Tibial artery (tissue), 4 donors: ENCODE measurements around the gene CGREF1.
"Not testable (repeated sequence)": the region's sequence is repeated elsewhere in the genome, so short reads cannot be mapped to it uniquely, and the experiment has no call there.

Source experiments
- DNase-seq, 2 donors: peaks; one replicate each; pipeline ENCODE4 v3.0.0-alpha.2; 2019
- H3K27ac ChIP-seq, 2 donors: fragments of 200-600 bp; sonication (generic) in 1 of 2; 1 replicate in 1 of 2; 2 replicates in 1 of 2; pipeline ENCODE4 v1.5.1; 2018 to 2019; ENCODE audit warnings: mild to moderate bottlenecking in 1 of 2
- H3K27me3 ChIP-seq, 2 donors: fragments of 200-600 bp; sonication (generic) in 1 of 2; one replicate each; pipeline versions ENCODE4 v1.5.1 to v1.6.0; 2016 to 2019
- H3K36me3 ChIP-seq, 3 donors: fragments of 200-600 bp; sonication (generic) in 2 of 3; one replicate each; pipeline ENCODE4 v1.5.1; 2016 to 2019; ENCODE audit warnings: mild to moderate bottlenecking in 2 of 3
- H3K4me1 ChIP-seq, 4 donors: fragments of 200-600 bp; sonication (generic) in 2 of 4; 1 replicate in 3 of 4; 2 replicates in 1 of 4; pipeline ENCODE4 v1.5.1; 2016 to 2019
- H3K4me3 ChIP-seq, 2 donors: fragments of 200-600 bp; sonication (generic) in 1 of 2; 1 replicate in 1 of 2; 2 replicates in 1 of 2; pipeline ENCODE4 v1.5.1; 2018 to 2019; ENCODE audit warnings: mild to moderate bottlenecking in 2 of 2
- H3K9me3 ChIP-seq, 3 donors: fragments of 200-600 bp; sonication (generic) in 1 of 3; one replicate each; pipeline ENCODE4 v1.5.1; 2016 to 2019
- intact Hi-C: fragments of 100-400 bp; cut with DNase I; formaldehyde crosslinking; loops from one replicate; pipeline ENCODE4 v1.15.0; 2023; ENCODE audit warnings: low total_unique reads
- TF ChIP-seq, protein P1 (sequence below), 2 experiments: fragments of 200-600 bp in 1 of 2; fragments of 450-650 bp in 1 of 2; IDR thresholded peaks; one replicate each; pipeline ENCODE4 v1.5.1; 2017 to 2019; ENCODE audit warnings: antibody characterized with exemption in 2 of 2, mild to moderate bottlenecking in 1 of 2, moderate library complexity in 1 of 2

CGREF1 gene

DNA sequence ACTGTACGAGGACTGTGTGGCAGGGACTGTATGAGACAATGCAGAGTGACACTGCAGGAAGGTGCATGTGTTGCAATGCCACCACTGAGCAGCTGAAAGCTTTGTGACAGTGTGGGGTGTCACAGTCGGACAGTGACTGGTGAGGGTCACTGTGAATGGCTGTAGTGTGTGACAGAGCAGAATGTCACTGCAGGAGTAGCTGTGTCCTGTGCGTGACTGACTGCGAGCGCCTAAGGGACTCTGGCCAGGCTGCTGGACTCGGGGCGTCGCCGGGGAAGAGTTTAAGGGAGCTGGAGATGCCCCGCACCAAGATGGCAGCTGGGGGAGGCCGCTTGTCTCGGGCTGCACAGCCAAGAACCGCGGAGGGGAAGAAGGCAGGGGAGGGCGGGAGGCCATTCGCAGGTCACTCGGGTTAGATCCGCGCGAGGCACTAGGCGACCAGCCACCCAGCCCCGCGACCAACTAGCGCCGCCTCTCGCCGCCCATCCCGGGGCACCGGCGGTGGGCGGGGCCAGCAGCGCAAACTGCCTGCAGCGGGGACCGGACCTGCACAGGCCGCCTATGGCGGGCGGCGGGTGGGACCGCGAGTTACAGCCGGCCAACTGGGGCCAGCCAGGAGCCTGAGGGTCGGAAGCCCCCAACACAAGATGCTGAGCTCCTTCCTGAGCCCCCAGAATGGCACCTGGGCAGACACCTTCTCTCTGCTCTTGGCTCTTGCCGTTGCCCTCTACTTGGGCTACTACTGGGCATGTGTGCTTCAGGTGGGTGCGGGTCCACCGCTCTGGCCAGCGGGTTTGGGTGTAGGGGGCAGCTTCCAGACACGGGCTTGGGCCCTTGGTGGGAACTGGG, 4.6 kb upstream of the CGREF1 start, which contains the start of gene ABHD1:
TSS of gene ABHD1 (plus strand) at position 514 of the 849 bp plus-strand sequence. CDS start at position 648, 134 bp downstream.
- Histone ChIP-seq H3K4me3 (peak within 1 kb of the TSS; percentile 52 to 56), H3K27me3 (peaks cover 0 to 14% of the 10 kb centered on the region in 2 donors), H3K36me3 (no peaks in the 10 kb centered on the region), H3K27ac (peak within 1 kb of the TSS in 1 of 2 donors; percentile 3), H3K9me3 (no peaks in the 10 kb centered on the region), H3K4me1 (peaks cover 0 to 18% (median 11%) of the 10 kb centered on the region in 4 donors)
- TF ChIP-seq, protein P1, sequence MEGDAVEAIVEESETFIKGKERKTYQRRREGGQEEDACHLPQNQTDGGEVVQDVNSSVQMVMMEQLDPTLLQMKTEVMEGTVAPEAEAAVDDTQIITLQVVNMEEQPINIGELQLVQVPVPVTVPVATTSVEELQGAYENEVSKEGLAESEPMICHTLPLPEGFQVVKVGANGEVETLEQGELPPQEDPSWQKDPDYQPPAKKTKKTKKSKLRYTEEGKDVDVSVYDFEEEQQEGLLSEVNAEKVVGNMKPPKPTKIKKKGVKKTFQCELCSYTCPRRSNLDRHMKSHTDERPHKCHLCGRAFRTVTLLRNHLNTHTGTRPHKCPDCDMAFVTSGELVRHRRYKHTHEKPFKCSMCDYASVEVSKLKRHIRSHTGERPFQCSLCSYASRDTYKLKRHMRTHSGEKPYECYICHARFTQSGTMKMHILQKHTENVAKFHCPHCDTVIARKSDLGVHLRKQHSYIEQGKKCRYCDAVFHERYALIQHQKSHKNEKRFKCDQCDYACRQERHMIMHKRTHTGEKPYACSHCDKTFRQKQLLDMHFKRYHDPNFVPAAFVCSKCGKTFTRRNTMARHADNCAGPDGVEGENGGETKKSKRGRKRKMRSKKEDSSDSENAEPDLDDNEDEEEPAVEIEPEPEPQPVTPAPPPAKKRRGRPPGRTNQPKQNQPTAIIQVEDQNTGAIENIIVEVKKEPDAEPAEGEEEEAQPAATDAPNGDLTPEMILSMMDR (IDR thresholded peaks at IDR 0.05) = no peak
- peak; percentile 60 to 81 for DNase-seq
- intact Hi-C loops = no loop called here

DNA sequence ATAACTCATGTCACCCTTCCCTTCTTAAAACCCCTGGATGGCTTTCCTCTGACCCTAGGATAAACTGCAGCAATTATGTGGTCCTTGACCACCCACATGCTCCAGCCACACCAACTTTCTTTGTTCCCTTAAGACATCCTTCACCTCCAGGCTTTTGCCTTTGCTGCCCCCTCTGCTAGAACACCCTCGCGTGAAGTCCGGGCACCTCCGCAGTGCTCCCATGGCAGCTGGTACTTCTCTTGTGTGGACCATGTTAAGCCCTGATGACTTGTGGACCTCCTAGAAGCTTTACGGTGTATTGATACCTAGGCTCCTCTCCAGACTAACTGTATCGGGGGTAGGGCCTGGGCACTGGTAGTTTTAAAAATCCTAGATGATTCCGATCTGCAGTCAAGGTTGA, 3.9 kb upstream of the CGREF1 start:
- peak overlapping the region in 1 of 2 donors; percentile 52 for H3K4me3 ChIP-seq
- TF ChIP-seq, protein P1 (IDR thresholded peaks at IDR 0.05) = no peak
- DNase-seq = no peak
- H3K36me3 ChIP-seq = no peaks in the 10 kb centered on the region
- peaks cover 0 to 24% (median 15%) of the 10 kb centered on the region in 4 donors for H3K4me1 ChIP-seq
- intact Hi-C loops = no loop called here
- no peaks in the 10 kb centered on the region for H3K9me3 ChIP-seq
- H3K27me3 ChIP-seq = peaks cover 0 to 21% of the 10 kb centered on the region in 2 donors
- H3K27ac ChIP-seq = no peak overlapping the region

DNA sequence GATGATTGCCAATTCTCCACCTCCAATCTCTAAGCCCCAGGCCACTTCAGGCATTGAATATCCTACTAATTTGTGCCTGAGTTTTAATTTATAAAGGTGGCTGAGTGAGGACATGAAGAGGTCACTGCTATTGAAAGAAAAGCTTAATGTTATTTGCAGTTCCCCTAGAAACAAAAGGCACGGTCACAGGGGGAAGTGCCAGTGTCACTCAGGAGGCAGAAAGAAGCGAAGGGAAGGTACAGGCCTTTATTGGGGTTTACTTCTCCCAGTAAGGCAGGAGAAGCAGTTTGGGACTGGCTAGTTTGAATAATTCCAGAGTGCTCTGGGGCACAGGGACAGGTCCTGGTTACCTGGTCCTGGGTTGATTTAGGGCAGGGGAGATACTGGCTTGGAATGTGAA, 3.0 kb upstream of the CGREF1 start:
- intact Hi-C loops = no loop called here
- H3K4me1 ChIP-seq = peaks cover 0 to 24% (median 15%) of the 10 kb centered on the region in 4 donors
- TF ChIP-seq, protein P1 (IDR thresholded peaks at IDR 0.05) = no peak
- no peak for DNase-seq
- H3K36me3 ChIP-seq = no peaks in the 10 kb centered on the region
- no peak overlapping the region for H3K27ac ChIP-seq
- peaks cover 0 to 30% of the 10 kb centered on the region in 2 donors for H3K27me3 ChIP-seq
- no peaks in the 10 kb centered on the region for H3K9me3 ChIP-seq
- no peak overlapping the region for H3K4me3 ChIP-seq

DNA sequence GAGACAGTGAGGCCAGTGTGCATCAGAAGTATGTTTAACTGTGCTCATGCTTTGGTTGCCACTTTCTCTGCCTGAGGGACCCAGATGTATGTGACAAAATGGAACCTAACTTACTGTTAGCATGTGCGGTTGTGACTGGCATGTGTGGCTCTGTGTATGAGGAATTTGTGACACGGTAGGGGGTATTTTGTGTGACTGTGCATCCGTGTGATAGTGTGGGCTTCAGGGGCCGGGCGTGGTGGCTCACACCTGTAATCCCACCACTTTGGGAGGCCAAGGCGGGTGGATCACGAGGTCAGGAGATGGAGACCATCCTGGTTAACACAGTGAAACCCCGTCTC, 372 bp upstream of the CGREF1 start:
- DNase-seq, H3K36me3 ChIP-seq, H3K9me3 ChIP-seq, H3K27ac ChIP-seq, intact Hi-C loops: not testable (repeated sequence)
- Histone ChIP-seq H3K4me3 (peak overlapping the region; percentile 33 to 52), H3K27me3 (peaks cover 0 to 34% of the 10 kb centered on the region in 2 donors), H3K4me1 (peaks cover 0 to 24% (median 15%) of the 10 kb centered on the region in 4 donors)

DNA sequence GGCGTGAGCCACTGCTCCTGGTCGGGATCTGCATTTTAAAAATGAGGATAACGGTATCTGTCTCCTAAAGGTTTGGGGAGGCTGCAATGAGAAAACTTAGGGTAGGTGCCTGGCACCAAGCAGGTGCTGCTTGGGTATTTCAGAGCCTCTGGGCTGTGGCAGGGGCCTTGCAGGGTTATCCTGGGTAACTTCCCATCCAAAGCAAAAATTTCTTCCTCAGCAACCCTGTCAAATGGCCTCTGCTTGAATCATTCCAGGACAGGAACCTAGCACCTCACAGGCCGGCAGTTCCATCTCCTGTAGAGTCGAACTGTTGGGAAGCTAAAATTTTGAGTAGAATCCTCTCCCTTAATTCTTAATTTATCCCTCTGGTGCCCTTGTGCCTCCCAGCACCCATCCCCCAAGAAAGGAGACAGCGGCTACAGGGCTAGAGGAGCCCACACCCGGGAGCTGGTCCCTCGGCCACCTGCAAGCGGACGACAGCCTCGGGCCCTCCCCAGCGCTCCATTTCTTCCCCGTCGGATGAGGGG, 868 bp downstream of the CGREF1 start:
- peaks cover 0 to 15% (median 11%) of the 10 kb centered on the region in 4 donors for H3K4me1 ChIP-seq
- intact Hi-C loops = no loop called here
- DNase-seq = no peak
- H3K27me3 ChIP-seq = peaks cover 0 to 34% of the 10 kb centered on the region in 2 donors
- TF ChIP-seq, protein P1 (IDR thresholded peaks at IDR 0.05) = no peak
- H3K9me3 ChIP-seq = no peaks in the 10 kb centered on the region
- H3K4me3 ChIP-seq = peak overlapping the region; percentile 33 to 52
- H3K27ac ChIP-seq = no peak overlapping the region
- no peaks in the 10 kb centered on the region for H3K36me3 ChIP-seq

DNA sequence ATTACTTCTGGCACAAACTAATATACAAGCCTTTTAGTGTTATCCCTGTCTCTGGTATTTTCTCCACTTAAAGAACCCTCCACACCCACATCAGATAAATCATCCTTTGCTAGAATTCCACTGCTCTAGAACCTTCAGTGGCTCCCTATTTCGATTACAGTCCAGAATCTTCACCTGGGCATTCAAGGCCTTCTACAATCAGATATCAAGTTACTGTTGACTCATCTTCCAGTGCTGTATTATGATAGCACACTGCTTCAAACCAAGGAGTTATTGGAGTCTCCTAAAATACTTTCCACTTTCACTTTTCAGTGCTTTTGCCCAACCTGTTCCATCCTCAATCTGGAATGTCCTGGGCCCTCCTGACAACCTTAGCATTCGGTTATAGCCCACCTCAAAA, 3.4 kb downstream of the CGREF1 start:
- Histone ChIP-seq H3K4me3 (no peak overlapping the region), H3K9me3 (no peaks in the 10 kb centered on the region), H3K27ac (no peak overlapping the region), H3K27me3 (peaks cover 0 to 34% of the 10 kb centered on the region in 2 donors), H3K36me3 (no peaks in the 10 kb centered on the region), H3K4me1 (peaks cover 0 to 14% (median 11%) of the 10 kb centered on the region in 4 donors)
- DNase-seq = no peak
- TF ChIP-seq, protein P1 (IDR thresholded peaks at IDR 0.05) = no peak
- intact Hi-C loops = no loop called here

DNA sequence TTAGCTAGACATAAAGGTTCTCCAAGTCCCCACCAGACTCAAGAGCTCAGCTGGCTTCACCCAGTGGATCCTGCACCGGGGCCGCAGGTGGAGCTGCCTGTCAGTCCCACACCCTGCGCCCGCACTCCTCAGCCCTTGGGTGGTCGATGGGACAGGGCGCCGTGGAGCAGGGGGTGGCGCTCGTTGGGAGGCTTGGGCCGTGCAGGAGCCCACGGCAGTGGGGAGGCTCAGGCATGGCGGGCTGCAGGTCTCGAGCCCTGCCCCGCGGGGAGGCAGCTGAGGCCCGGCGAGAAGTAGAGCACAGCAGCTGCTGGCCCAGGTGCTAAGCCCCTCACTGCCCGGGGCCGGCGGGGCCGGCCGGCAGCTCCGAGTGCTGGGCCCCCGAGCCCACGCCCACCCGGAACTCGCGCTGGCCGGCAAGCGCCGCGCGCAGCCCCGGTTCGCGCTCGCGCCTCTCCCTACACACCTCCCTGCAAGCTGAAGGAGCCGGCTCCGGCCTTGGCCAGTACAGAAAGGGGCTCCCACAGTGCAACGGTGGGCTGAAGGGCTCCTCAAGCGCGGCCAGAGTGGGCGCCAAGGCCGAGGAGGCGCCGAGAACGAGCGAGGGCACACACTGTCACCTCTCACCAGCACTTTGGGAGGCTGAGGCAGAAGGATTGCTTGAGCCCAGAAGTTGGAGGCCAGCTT, 7.4 kb downstream of the CGREF1 start:
- H3K36me3 ChIP-seq, H3K4me1 ChIP-seq, DNase-seq, H3K27me3 ChIP-seq, H3K9me3 ChIP-seq, intact Hi-C loops, H3K4me3 ChIP-seq, H3K27ac ChIP-seq: not testable (repeated sequence)

DNA sequence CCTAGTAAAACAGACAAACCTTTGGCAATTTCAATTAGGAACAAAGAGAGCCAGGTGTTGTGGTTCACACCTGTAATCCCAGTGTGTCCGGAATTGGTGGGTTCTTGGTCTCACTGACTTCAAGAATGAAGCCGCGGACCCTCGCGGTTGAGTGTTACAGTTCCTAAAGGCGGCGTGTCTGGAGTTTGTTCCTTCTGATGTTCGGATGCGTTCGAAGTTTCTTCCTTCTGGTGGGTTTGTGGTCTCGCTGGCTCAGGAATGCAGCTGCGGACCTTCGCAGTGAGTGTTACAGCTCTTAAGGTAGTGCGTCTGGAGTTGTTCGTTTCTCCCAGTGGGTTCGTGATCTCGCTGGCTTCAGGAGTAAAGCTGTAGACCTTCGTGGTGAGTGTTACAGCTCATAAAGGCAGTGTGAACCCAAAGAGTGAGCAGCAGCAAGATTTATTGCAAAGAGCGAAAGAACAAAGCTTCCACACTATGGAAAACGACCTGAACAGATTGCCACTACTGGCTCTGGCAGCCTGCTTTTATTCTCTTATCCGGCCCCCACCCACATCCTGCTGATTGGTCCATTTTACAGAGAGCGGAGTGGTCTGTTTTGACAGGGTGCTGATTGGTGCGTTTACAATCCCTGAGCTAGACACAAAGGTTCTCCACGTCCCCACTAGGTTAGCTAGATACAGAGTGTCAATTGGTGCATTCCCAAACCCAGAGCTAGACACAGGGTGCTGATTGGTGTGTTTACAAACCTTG, 8.2 kb downstream of the CGREF1 start:
- peaks cover 0 to 10% of the 10 kb centered on the region in 2 donors for H3K27me3 ChIP-seq
- intact Hi-C loops, DNase-seq, H3K27ac ChIP-seq, H3K4me3 ChIP-seq, H3K36me3 ChIP-seq, H3K9me3 ChIP-seq, H3K4me1 ChIP-seq: not testable (repeated sequence)
